Endothelial cell of umbilical vein (primary cell): Measurements from ENCODE around the gene SLC38A1. TPM values are rescaled to one million over a fixed set of nuclear protein-coding genes. Genes with fewer than 3 reads are reported as not detected.

Experiments
- BruUV-seq: library from RNA; stranded (reverse); fragments of 400-500 nt; replicated peaks from 2 replicates; lab custom pipeline; 2021; lab: Mats Ljungman, UMichigan
- CTCF ChIA-PET: fragments of 300-600, 350-600 bp; sonication (Branson Sonifier 250); formaldehyde crosslinking; loops from one replicate; lab custom pipeline; 2021; ENCODE audit warnings: antibody characterized with exemption, inconsistent platforms; lab: Charles Lee
- POLR2A ChIA-PET: fragments of 300-600, 350-600 bp; sonication (Branson Sonifier 250); formaldehyde crosslinking; loops from one replicate; lab custom pipeline; 2021; ENCODE audit warnings: antibody characterized with exemption, inconsistent platforms; lab: Charles Lee
- DNase-seq: peaks from one replicate; pipeline ENCODE4 v3.0.0-alpha.2; 2011; ENCODE audit warnings: low read depth, low spot score
- FAIRE-seq: peaks from 2 replicates; lab custom pipeline; 2011; peaks lifted over from hg19 to GRCh38; lab: Jason Lieb, UNC
- H2AFZ ChIP-seq: 2 replicates; pipeline ENCODE4 v1.6.0; 2012; ENCODE audit warnings: low read depth, low read length, control low read depth, inconsistent platforms
- H3K27ac ChIP-seq: 2 replicates; pipeline ENCODE4 v1.5.1; 2011; ENCODE audit warnings: low read depth, mild to moderate bottlenecking, control low read depth, low read length, moderate library complexity; ENCODE audit not compliant: insufficient read depth
- H3K27me3 ChIP-seq, 2 experiments: 2 replicates each; pipeline versions ENCODE4 v1.6.0 to v1.6.1; 2011; ENCODE audit warnings: low read length in 2 of 2, mixed read lengths in 1 of 2; ENCODE audit not compliant: control insufficient read depth in 2 of 2, insufficient read depth in 2 of 2
- H3K36me3 ChIP-seq, 2 experiments: 2 replicates in 1 of 2; 3 replicates in 1 of 2; pipeline ENCODE4 v1.5.1; 2011; ENCODE audit warnings: low read length in 2 of 2, mild to moderate bottlenecking in 1 of 2, moderate library complexity in 1 of 2; ENCODE audit not compliant: control insufficient read depth in 2 of 2, insufficient read depth in 2 of 2; ENCODE audit errors: extremely low read depth in 1 of 2
- H3K4me1 ChIP-seq: 3 replicates; pipeline ENCODE4 v1.5.1; 2011; ENCODE audit warnings: mild to moderate bottlenecking, low read length; ENCODE audit not compliant: control insufficient read depth, insufficient read depth; ENCODE audit errors: extremely low read depth
- H3K4me2 ChIP-seq: 2 replicates; pipeline ENCODE4 v1.6.1; 2011; ENCODE audit warnings: low read length, control low read depth, mixed read lengths; ENCODE audit not compliant: insufficient read depth
- H3K4me3 ChIP-seq, 3 experiments: fragments of 200-600 bp in 1 of 3; sonication (generic), shearing (Covaris generic) in 1 of 3; replicated peaks in 1 of 3; 2 replicates each; pipeline ENCODE4 v1.5.1; 2011 to 2016; ENCODE audit warnings: control low read depth in 3 of 3, low read length in 3 of 3, mild to moderate bottlenecking in 2 of 3, inconsistent platforms in 1 of 3, low read depth in 1 of 3, moderate library complexity in 1 of 3; ENCODE audit not compliant: insufficient read depth in 1 of 3
- H3K79me2 ChIP-seq: 2 replicates; pipeline ENCODE4 v1.6.0; 2012; ENCODE audit warnings: low read length, inconsistent platforms; ENCODE audit not compliant: control insufficient read depth, insufficient read depth
- H3K9ac ChIP-seq: replicated peaks from 2 replicates; pipeline ENCODE3; 2011; ENCODE audit warnings: low read length, control low read depth; ENCODE audit not compliant: insufficient read depth; ENCODE audit errors: extremely low read depth
- H3K9me1 ChIP-seq: replicated peaks from 3 replicates; pipeline ENCODE4 v1.6.0; 2011; ENCODE audit warnings: mild to moderate bottlenecking, low read length; ENCODE audit not compliant: control insufficient read depth, insufficient read depth; ENCODE audit errors: extremely low read depth
- H3K9me3 ChIP-seq: replicated peaks from 2 replicates; pipeline ENCODE4 v1.5.1; 2012; ENCODE audit warnings: low read length, inconsistent platforms; ENCODE audit not compliant: control insufficient read depth, insufficient read depth
- H4K20me1 ChIP-seq: replicated peaks from 2 replicates; pipeline ENCODE3; 2011; ENCODE audit warnings: mild to moderate bottlenecking, low read length; ENCODE audit not compliant: control insufficient read depth, insufficient read depth; ENCODE audit errors: extremely low read depth
- CTCF ChIP-seq, 2 donors: IDR thresholded peaks; 1 replicate in 1 of 2; 2 replicates in 1 of 2; pipeline ENCODE4 v1.5.1; 2011; ENCODE audit warnings: low read length in 2 of 2, mild to moderate bottlenecking in 2 of 2, moderate library complexity in 2 of 2, control low read depth in 1 of 2, inconsistent platforms in 1 of 2, low read depth in 1 of 2; ENCODE audit not compliant: insufficient read depth in 1 of 2; ENCODE audit errors: extremely low read depth in 1 of 2
- EZH2 ChIP-seq: IDR thresholded peaks from 2 replicates; pipeline ENCODE4 v1.6.1; 2012; ENCODE audit warnings: borderline replicate concordance, low read depth, mild to moderate bottlenecking, moderate library complexity, low read length, inconsistent platforms; ENCODE audit not compliant: severe bottlenecking
- FOS ChIP-seq: IDR thresholded peaks from 2 replicates; pipeline ENCODE4 v1.6.1; 2011; ENCODE audit warnings: mild to moderate bottlenecking, low read length, moderate library complexity, borderline replicate concordance; ENCODE audit not compliant: insufficient read depth
- GATA2 ChIP-seq: IDR thresholded peaks from 2 replicates; pipeline ENCODE4 v1.7.0; 2011; ENCODE audit warnings: low read depth, mild to moderate bottlenecking, moderate library complexity, mixed read lengths, low read length; ENCODE audit not compliant: insufficient read length, insufficient read depth
- JUN ChIP-seq: IDR thresholded peaks from 2 replicates; pipeline ENCODE4 v1.6.1; 2011; ENCODE audit warnings: borderline replicate concordance, low read depth; ENCODE audit not compliant: insufficient read length, insufficient read depth
- MAX ChIP-seq: IDR thresholded peaks from 2 replicates; pipeline ENCODE4 v1.6.1; 2011; ENCODE audit not compliant: insufficient read depth, insufficient read length
- MYC ChIP-seq: IDR thresholded peaks from one replicate; pipeline ENCODE4 v1.6.1; 2011; ENCODE audit warnings: mild to moderate bottlenecking, low read depth, low read length
- POLR2A ChIP-seq: IDR thresholded peaks from 2 replicates; pipeline ENCODE4 v1.6.1; 2012; ENCODE audit warnings: low read depth, mild to moderate bottlenecking, control low read depth, low read length
- POLR2AphosphoS5 ChIP-seq: IDR thresholded peaks from 2 replicates; pipeline ENCODE4 v1.6.1; 2012; ENCODE audit warnings: low read depth, mild to moderate bottlenecking, control low read depth, low read length, moderate library complexity; ENCODE audit not compliant: insufficient read depth
- dilution Hi-C: fragments of 300-500 bp; cut with MboI; formaldehyde crosslinking; loops from one replicate; pipeline ENCODE4 v1.15.0; 2019; ENCODE audit warnings: low sequenced_read_pairs; ENCODE audit not compliant: extremely low pct_ligation_motif_present
- intact Hi-C: fragments of 100-400 bp; cut with micrococcal nuclease; formaldehyde crosslinking; loops from one replicate; pipeline ENCODE4 v1.10.0; 2022
- polyA plus RNA-seq, 4 experiments: library from polyadenylated mRNA; depleted of rRNA in 3 of 4; stranded (reverse) in 3 of 4; unstranded in 1 of 4; fragments of >200 nt; gene quantifications; 2 replicates each; pipeline versions ENCODE4 v1.2.1 to v1.2.3, GENCODE V29; 2011 to 2012; ENCODE audit warnings: missing spikeins in 1 of 4
- total RNA-seq: library from RNA; stranded (reverse); gene quantifications from 2 replicates; pipeline ENCODE4 v1.2.3, GENCODE V29; 2021

SLC38A1 gene
- total and polyA plus RNA-seq, 2 donors (not counting 3 experiments of a cell fraction or from before 2014, with no cell fraction given), result 23.6 to 86.4 TPM

GRCh38 chr12:46242569-46242968, 26.3 kb downstream of the SLC38A1 start:
- H3K9me3 ChIP-seq, result no peaks in the 10 kb centered on the region
- H3K4me2 ChIP-seq, result no peak overlapping the region
- no peaks in the 10 kb centered on the region for H3K9me1 ChIP-seq
- intact Hi-C loops, result no loop called here
- H3K4me3 ChIP-seq, result no peak overlapping the region
- no peak overlapping the region for H3K27ac ChIP-seq
- H3K9ac ChIP-seq, result no peak overlapping the region
- H3K4me1 ChIP-seq, result peaks cover 9% of the 10 kb centered on the region
- DNase-seq, result no peak
- no peak overlapping the region for H2AFZ ChIP-seq
- H3K27me3 ChIP-seq, result no peaks in the 10 kb centered on the region
- peaks cover 2 to 4% of the 10 kb centered on the region in 2 experiments for H3K36me3 ChIP-seq
- ChIA-PET POLR2A (no interaction called here), CTCF (no interaction called here)
- dilution Hi-C loops, result no loop called here
- FAIRE-seq, result no peak
- no TSS peak for BruUV-seq
- H3K79me2 ChIP-seq, result peaks cover 89% of the 10 kb centered on the region
- TF ChIP-seq GATA2 (no peak), CTCF (IDR thresholded peaks at IDR 0.05; ENCODE audit: extremely low read depth in 1 of 2, insufficient read depth in 1 of 2, low read depth in 1 of 2, low read length in 2 of 2) (no peak), MYC (no peak), JUN (no peak), MAX (no peak), EZH2 (no peak), POLR2A (no peak), FOS (no peak), POLR2AphosphoS5 (no peak)
- H4K20me1 ChIP-seq, result no peaks in the 10 kb centered on the region
